Neural progenitor cell (in vitro differentiated cells): Measurements from ENCODE around the gene SLC7A6.

Experiments
- CTCF ChIP-seq: fragments of 200-600 bp; sonication (generic); IDR thresholded peaks from 2 replicates; pipeline ENCODE4 v1.5.1; 2017; ENCODE audit warnings: antibody characterized with exemption, mild to moderate bottlenecking
- EZH2 ChIP-seq: fragments of 200-600 bp; sonication (generic); IDR thresholded peaks from 2 replicates; pipeline ENCODE4 v1.6.1; 2017; ENCODE audit warnings: antibody characterized with exemption, mild to moderate bottlenecking, moderate library complexity
- EZH2phosphoT487 ChIP-seq: fragments of 200-600 bp; sonication (generic); IDR thresholded peaks from 2 replicates; pipeline ENCODE4 v1.6.1; 2017; ENCODE audit warnings: antibody characterized with exemption

- TF ChIP-seq CTCF (no peak), EZH2 (no peak), EZH2phosphoT487 (no peak)
Observed at GRCh38 chr16:68284847-68285246, 20.5 kb downstream of the SLC7A6 start.
